OCI-LY3 (cell line): ENCODE measurements around the gene LCE3B.

Source experiments
- CTCF ChIP-seq: fragments of 200-600, 300-600 bp; sonication (generic); IDR thresholded peaks from 2 replicates; pipeline ENCODE4 v1.5.1; 2014; ENCODE audit warnings: antibody characterized with exemption, low read length, low read depth
- EZH2phosphoT487 ChIP-seq: fragments of 200-600 bp; shearing (Covaris generic); IDR thresholded peaks from 2 replicates; pipeline ENCODE4 v1.6.1; 2018; ENCODE audit warnings: antibody characterized with exemption, mixed run types, low read depth

- TF ChIP-seq CTCF, result no peak
- no peak for TF ChIP-seq EZH2phosphoT487
These were observed 31.5 kb downstream of the LCE3B start for GRCh38 chr1:152645146-152645545.
